ENCODE data around the gene OPCML. TPM values are rescaled to one million over a fixed set of nuclear protein-coding genes. Genes with fewer than 3 reads are reported as not detected.

The OPCML gene
- total RNA-seq, 2 donors from 2014 or later = not detected

DNA sequence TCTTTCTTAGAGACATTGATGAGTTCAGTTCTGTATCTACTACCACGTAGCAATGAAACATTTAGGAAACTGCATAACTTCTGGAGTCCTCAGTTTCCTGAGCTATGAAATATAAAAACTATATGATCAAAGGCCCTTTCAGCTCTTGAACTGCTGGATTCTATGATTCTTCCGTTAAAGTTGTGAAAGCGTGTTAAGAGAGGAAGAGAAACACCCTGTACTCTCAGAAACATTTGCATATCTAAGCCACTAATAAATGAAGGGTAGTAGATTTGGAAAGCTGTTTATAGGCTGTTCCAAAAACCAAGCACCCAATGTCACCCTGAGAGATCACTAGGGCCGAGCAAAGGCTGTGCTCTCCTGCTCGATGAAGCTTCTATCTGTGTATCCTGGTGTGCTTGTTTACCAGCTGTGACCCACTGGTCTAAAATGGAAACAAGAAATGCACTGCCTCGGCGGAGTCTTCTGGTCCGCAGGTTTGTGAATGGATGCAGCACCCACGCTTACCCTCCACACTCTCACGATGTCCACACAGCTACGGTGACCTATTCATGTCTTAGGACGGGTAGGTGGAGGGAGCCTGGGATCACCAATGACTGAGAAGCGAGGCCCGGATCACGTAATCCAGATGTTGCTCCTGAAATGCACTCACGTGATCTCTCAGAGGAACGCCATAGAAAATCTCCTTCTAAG is 325.8 kb downstream of the OPCML start:
- no peak for ATAC-seq (ENCODE audit: insufficient number of reproducible peaks, low FRiP score, low read depth)
- Histone ChIP-seq H3K9me3 (no peaks in the 10 kb centered on the region), H3K36me3 (no peaks in the 10 kb centered on the region), H3K4me1 (ENCODE audit: control insufficient read depth in 1 of 2, low read depth in 2 of 2) (no peaks in the 10 kb centered on the region), H3K27ac (no peak overlapping the region), H3K4me3 (no peak overlapping the region), H3K27me3 (replicated peaks; ENCODE audit: insufficient read depth) (no peaks in the 10 kb centered on the region)
- no peak for TF ChIP-seq CTCF (IDR thresholded peaks at IDR 0.05)
- DNase-seq (ENCODE audit: low spot score) = no peak

DNA sequence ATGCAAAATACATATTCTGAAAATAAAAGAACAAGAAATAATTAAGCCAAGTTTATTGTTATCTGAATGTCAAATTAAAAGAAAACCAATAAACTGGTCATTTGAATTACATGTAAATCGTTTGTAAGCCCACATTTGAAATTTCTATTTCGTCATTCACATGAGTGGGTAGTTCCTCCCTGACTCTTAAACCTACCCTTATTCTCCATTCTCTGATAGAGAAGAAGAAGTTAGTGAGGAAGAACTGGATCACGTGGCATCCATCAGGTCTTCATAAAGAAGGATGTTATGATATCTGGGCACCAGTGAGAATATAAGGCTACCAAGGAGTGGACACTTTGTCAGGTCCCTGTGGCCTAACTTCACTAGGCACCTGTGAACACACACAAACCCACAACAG is 328.1 kb downstream of the OPCML start:
- Histone ChIP-seq H3K27me3 (replicated peaks; ENCODE audit: insufficient read depth) (no peaks in the 10 kb centered on the region), H3K27ac (no peak overlapping the region), H3K36me3 (no peaks in the 10 kb centered on the region), H3K4me3 (no peak overlapping the region), H3K9me3 (no peaks in the 10 kb centered on the region), H3K4me1 (ENCODE audit: control insufficient read depth in 1 of 2, low read depth in 2 of 2) (no peaks in the 10 kb centered on the region)
- ATAC-seq (ENCODE audit: insufficient number of reproducible peaks, low FRiP score, low read depth) (no peak), DNase-seq (ENCODE audit: low spot score) (no peak)
- no peak for TF ChIP-seq CTCF (IDR thresholded peaks at IDR 0.05)

- TF ChIP-seq CTCF (IDR thresholded peaks at IDR 0.05) = no peak
- Histone ChIP-seq H3K4me3 (no peak overlapping the region), H3K4me1 (ENCODE audit: control insufficient read depth in 1 of 2, low read depth in 2 of 2) (no peaks in the 10 kb centered on the region), H3K27me3 (replicated peaks; ENCODE audit: insufficient read depth) (no peaks in the 10 kb centered on the region), H3K27ac (no peak overlapping the region), H3K9me3 (no peaks in the 10 kb centered on the region), H3K36me3 (no peaks in the 10 kb centered on the region)
- DNase-seq (ENCODE audit: low spot score) (no peak), ATAC-seq (ENCODE audit: insufficient number of reproducible peaks, low FRiP score, low read depth) (no peak)
These were observed 329.5 kb downstream of the OPCML start for GRCh38 chr11:133202816-133203215.

DNA sequence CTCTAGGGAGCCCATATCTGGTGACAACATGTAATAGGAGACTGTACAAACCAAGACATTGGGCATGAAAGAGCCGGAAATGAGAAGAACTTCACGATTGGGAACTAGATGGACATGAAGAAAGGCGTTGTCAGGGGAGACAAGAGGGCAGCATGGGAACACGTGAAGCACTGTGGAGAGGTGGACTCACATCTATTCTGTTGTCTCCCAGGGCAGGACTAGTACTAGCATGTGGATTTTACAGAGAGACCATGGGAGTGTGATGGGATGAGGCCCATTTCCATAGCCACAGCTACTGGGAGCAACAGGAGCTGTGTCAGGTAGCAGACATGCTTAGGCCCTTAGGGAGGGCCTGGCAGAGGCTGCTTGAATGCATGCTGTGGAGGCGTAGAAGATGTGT is 333.9 kb downstream of the OPCML start:
- ATAC-seq (ENCODE audit: insufficient number of reproducible peaks, low FRiP score, low read depth) (no peak), DNase-seq (ENCODE audit: low spot score) (no peak)
- Histone ChIP-seq H3K9me3 (no peaks in the 10 kb centered on the region), H3K36me3 (no peaks in the 10 kb centered on the region), H3K4me1 (ENCODE audit: control insufficient read depth in 1 of 2, low read depth in 2 of 2) (no peaks in the 10 kb centered on the region), H3K27me3 (replicated peaks; ENCODE audit: insufficient read depth) (no peaks in the 10 kb centered on the region), H3K27ac (no peak overlapping the region), H3K4me3 (no peak overlapping the region)
- no peak for TF ChIP-seq CTCF (IDR thresholded peaks at IDR 0.05)

DNA sequence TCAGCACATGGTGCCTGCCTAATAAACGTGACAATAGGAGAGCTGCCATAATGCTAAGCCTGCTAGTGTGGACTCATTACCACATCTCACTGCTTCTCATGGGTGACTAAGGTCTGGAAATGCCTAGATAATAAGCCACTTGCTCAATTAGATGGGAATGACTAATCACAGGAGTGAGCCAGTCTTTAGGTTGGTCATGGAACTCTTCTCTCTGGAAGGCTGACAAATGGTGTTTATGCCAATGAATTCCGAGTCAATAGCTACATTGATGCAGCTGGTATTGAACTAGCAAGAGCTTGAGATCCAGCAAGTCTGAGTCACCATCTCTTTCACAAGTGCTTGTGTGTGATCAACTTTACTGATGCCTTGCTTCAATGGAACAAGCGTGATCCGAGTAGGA is 334.9 kb downstream of the OPCML start:
- no peaks in the 10 kb centered on the region for H3K4me1 ChIP-seq (ENCODE audit: control insufficient read depth in 1 of 2, low read depth in 2 of 2)
- no peak for DNase-seq (ENCODE audit: low spot score)
- no peak for ATAC-seq (ENCODE audit: insufficient number of reproducible peaks, low FRiP score, low read depth)
- no peak overlapping the region for H3K4me3 ChIP-seq
- no peak for TF ChIP-seq CTCF (IDR thresholded peaks at IDR 0.05)
- no peak overlapping the region for H3K27ac ChIP-seq
- H3K36me3 ChIP-seq = no peaks in the 10 kb centered on the region
- no peaks in the 10 kb centered on the region for H3K27me3 ChIP-seq (replicated peaks; ENCODE audit: insufficient read depth)
- H3K9me3 ChIP-seq = no peaks in the 10 kb centered on the region

Data from thoracic aorta (tissue), 2 donors.